Stimulated activated CD4-positive, alpha-beta T cell treated with anti-CD3 and anti-CD28 coated beads, Interleukin-15, amount 100 ng/mL, for 24 hours (primary cell): ENCODE measurements around the gene HDHD5.
A peak's percentile ranks its signal among the peaks of the same experiment; 100 is the strongest.

Source experiments
- DNase-seq: peaks from one replicate; pipeline ENCODE4 v3.0.0-alpha.2; 2020

Gene HDHD5

GRCh38 chr22:17158568-17159503, at the start of gene HDHD5:
Gene HDHD5 (minus strand): TSS chr22:17159277. CDS start chr22:17159251, 26 bp downstream.
- DNase-seq: peak; percentile 92

GRCh38 chr22:17205432-17205831, 46.4 kb upstream of the HDHD5 start:
- DNase-seq: no peak

- no peak for DNase-seq
These were observed 42.3 kb upstream of the HDHD5 start for GRCh38 chr22:17201285-17201945.

GRCh38 chr22:17199003-17199731, 40.1 kb upstream of the HDHD5 start:
- no peak for DNase-seq

- DNase-seq: no peak
These were observed 39.3 kb upstream of the HDHD5 start for GRCh38 chr22:17198170-17199002.

GRCh38 chr22:17194213-17194612, 35.1 kb upstream of the HDHD5 start:
- DNase-seq: no peak

GRCh38 chr22:17192186-17192585, 33.1 kb upstream of the HDHD5 start:
- DNase-seq: no peak

GRCh38 chr22:17191163-17191784, 32.2 kb upstream of the HDHD5 start:
- no peak for DNase-seq

- no peak for DNase-seq
These were observed 31.6 kb upstream of the HDHD5 start for GRCh38 chr22:17190702-17191101.

GRCh38 chr22:17176715-17177114, 17.6 kb upstream of the HDHD5 start:
- no peak for DNase-seq

- DNase-seq: no peak
These were observed 13.2 kb upstream of the HDHD5 start for GRCh38 chr22:17172029-17172833.

- DNase-seq: peak; percentile 93
These were observed 12.3 kb upstream of the HDHD5 start for GRCh38 chr22:17171153-17172028.

GRCh38 chr22:17167486-17167885, 8.4 kb upstream of the HDHD5 start:
- DNase-seq: no peak

GRCh38 chr22:17164392-17165024, 5.4 kb upstream of the HDHD5 start:
- DNase-seq: no peak

- no peak for DNase-seq
These were observed 3.7 kb upstream of the HDHD5 start for GRCh38 chr22:17162731-17163130.

- no peak for DNase-seq
These were observed 2.9 kb upstream of the HDHD5 start for GRCh38 chr22:17161991-17162390.

- peak; percentile 85 for DNase-seq
These were observed 451 bp upstream of the HDHD5 start for GRCh38 chr22:17159504-17159951.

- no peak for DNase-seq
These were observed 905 bp downstream of the HDHD5 start for GRCh38 chr22:17158176-17158567.

GRCh38 chr22:17157714-17158113, 1.4 kb downstream of the HDHD5 start:
- DNase-seq: no peak
